ENCODE measurements around the gene PDSS2.
"Not testable (repeated sequence)": the region's sequence is repeated elsewhere in the genome, so short reads cannot be mapped to it uniquely, and the experiment has no call there.

The PDSS2 gene

GRCh38 chr6:107284805-107285204 lies 174.6 kb downstream of the PDSS2 start:
- Histone ChIP-seq H2AFZ (ENCODE audit: low read depth) (no peak overlapping the region), H3K4me3 (IDR thresholded peaks at IDR 0.05; ENCODE audit: insufficient read depth, low read depth, low read length) (no peak overlapping the region), H3K79me2 (ENCODE audit: insufficient read depth, low read depth) (no peaks in the 10 kb centered on the region), H3K4me2 (no peak overlapping the region), H4K20me1 (ENCODE audit: insufficient read depth) (no peaks in the 10 kb centered on the region), H3K27ac (no peak overlapping the region), H3K9ac (no peak overlapping the region), H3K36me3 (ENCODE audit: insufficient read depth) (no peaks in the 10 kb centered on the region), H3K4me1 (ENCODE audit: low read depth, poor library complexity, severe bottlenecking) (no peaks in the 10 kb centered on the region), H3K27me3 (ENCODE audit: insufficient read depth, low read depth) (no peaks in the 10 kb centered on the region)
- no peak for TF ChIP-seq CTCF (conservative IDR thresholded peaks at IDR 0.05; ENCODE audit: low read depth, low read length)

- H3K4me1 ChIP-seq (ENCODE audit: low read depth, poor library complexity, severe bottlenecking), result no peaks in the 10 kb centered on the region
- H3K36me3 ChIP-seq (ENCODE audit: insufficient read depth), result no peaks in the 10 kb centered on the region
- H3K27ac ChIP-seq, result no peak overlapping the region
- no peaks in the 10 kb centered on the region for H3K27me3 ChIP-seq (ENCODE audit: insufficient read depth, low read depth)
- H3K79me2 ChIP-seq (ENCODE audit: insufficient read depth, low read depth), result no peaks in the 10 kb centered on the region
- H3K4me2 ChIP-seq, result no peak overlapping the region
- H3K9ac ChIP-seq, result no peak overlapping the region
- TF ChIP-seq CTCF (conservative IDR thresholded peaks at IDR 0.05; ENCODE audit: low read depth, low read length), result no peak
- no peak overlapping the region for H3K4me3 ChIP-seq (IDR thresholded peaks at IDR 0.05; ENCODE audit: insufficient read depth, low read depth, low read length)
- no peaks in the 10 kb centered on the region for H4K20me1 ChIP-seq (ENCODE audit: insufficient read depth)
- H2AFZ ChIP-seq (ENCODE audit: low read depth), result no peak overlapping the region
Observed at GRCh38 chr6:107280791-107281190, 178.6 kb downstream of the PDSS2 start.

- not testable (repeated sequence) for H3K4me1 ChIP-seq (ENCODE audit: low read depth, poor library complexity, severe bottlenecking); H4K20me1 ChIP-seq (ENCODE audit: insufficient read depth); H3K4me2 ChIP-seq; H2AFZ ChIP-seq (ENCODE audit: low read depth); H3K79me2 ChIP-seq (ENCODE audit: insufficient read depth, low read depth); H3K9ac ChIP-seq; H3K27me3 ChIP-seq (ENCODE audit: insufficient read depth, low read depth); H3K27ac ChIP-seq; H3K4me3 ChIP-seq (IDR thresholded peaks at IDR 0.05; ENCODE audit: insufficient read depth, low read depth, low read length); H3K36me3 ChIP-seq (ENCODE audit: insufficient read depth)
Observed at GRCh38 chr6:107280001-107280400, 179.4 kb downstream of the PDSS2 start.

- H3K27me3 ChIP-seq (ENCODE audit: insufficient read depth, low read depth), result no peaks in the 10 kb centered on the region
- no peak for TF ChIP-seq CTCF (conservative IDR thresholded peaks at IDR 0.05; ENCODE audit: low read depth, low read length)
- no peak overlapping the region for H3K4me3 ChIP-seq (IDR thresholded peaks at IDR 0.05; ENCODE audit: insufficient read depth, low read depth, low read length)
- no peaks in the 10 kb centered on the region for H3K36me3 ChIP-seq (ENCODE audit: insufficient read depth)
- H2AFZ ChIP-seq (ENCODE audit: low read depth), result no peak overlapping the region
- no peaks in the 10 kb centered on the region for H4K20me1 ChIP-seq (ENCODE audit: insufficient read depth)
- H3K79me2 ChIP-seq (ENCODE audit: insufficient read depth, low read depth), result no peaks in the 10 kb centered on the region
- no peaks in the 10 kb centered on the region for H3K4me1 ChIP-seq (ENCODE audit: low read depth, poor library complexity, severe bottlenecking)
- no peak overlapping the region for H3K9ac ChIP-seq
- no peak overlapping the region for H3K4me2 ChIP-seq
- no peak overlapping the region for H3K27ac ChIP-seq
Observed at GRCh38 chr6:107275330-107275865, 184.0 kb downstream of the PDSS2 start.

GRCh38 chr6:107274288-107274687 lies 185.1 kb downstream of the PDSS2 start:
- no peak overlapping the region for H3K4me3 ChIP-seq (IDR thresholded peaks at IDR 0.05; ENCODE audit: insufficient read depth, low read depth, low read length)
- H4K20me1 ChIP-seq (ENCODE audit: insufficient read depth), result no peaks in the 10 kb centered on the region
- H3K4me2 ChIP-seq, result no peak overlapping the region
- no peaks in the 10 kb centered on the region for H3K27me3 ChIP-seq (ENCODE audit: insufficient read depth, low read depth)
- H3K36me3 ChIP-seq (ENCODE audit: insufficient read depth), result no peaks in the 10 kb centered on the region
- H3K4me1 ChIP-seq (ENCODE audit: low read depth, poor library complexity, severe bottlenecking), result no peaks in the 10 kb centered on the region
- no peak overlapping the region for H3K9ac ChIP-seq
- no peak overlapping the region for H2AFZ ChIP-seq (ENCODE audit: low read depth)
- H3K27ac ChIP-seq, result no peak overlapping the region
- H3K79me2 ChIP-seq (ENCODE audit: insufficient read depth, low read depth), result no peaks in the 10 kb centered on the region
- TF ChIP-seq CTCF (conservative IDR thresholded peaks at IDR 0.05; ENCODE audit: low read depth, low read length), result no peak
